ENCODE data around the gene POC1A.

- TF ChIP-seq, protein P1, sequence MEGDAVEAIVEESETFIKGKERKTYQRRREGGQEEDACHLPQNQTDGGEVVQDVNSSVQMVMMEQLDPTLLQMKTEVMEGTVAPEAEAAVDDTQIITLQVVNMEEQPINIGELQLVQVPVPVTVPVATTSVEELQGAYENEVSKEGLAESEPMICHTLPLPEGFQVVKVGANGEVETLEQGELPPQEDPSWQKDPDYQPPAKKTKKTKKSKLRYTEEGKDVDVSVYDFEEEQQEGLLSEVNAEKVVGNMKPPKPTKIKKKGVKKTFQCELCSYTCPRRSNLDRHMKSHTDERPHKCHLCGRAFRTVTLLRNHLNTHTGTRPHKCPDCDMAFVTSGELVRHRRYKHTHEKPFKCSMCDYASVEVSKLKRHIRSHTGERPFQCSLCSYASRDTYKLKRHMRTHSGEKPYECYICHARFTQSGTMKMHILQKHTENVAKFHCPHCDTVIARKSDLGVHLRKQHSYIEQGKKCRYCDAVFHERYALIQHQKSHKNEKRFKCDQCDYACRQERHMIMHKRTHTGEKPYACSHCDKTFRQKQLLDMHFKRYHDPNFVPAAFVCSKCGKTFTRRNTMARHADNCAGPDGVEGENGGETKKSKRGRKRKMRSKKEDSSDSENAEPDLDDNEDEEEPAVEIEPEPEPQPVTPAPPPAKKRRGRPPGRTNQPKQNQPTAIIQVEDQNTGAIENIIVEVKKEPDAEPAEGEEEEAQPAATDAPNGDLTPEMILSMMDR (IDR thresholded peaks at IDR 0.05 in 2 of 3, conservative IDR thresholded peaks at IDR 0.05 in 1 of 3; ENCODE audit: insufficient read depth in 2 of 3, low read depth in 1 of 3, low read length in 3 of 3) = no peak
- TF ChIP-seq ZBTB33 (CRISPR knock-in tag; IDR thresholded peaks at IDR 0.05) (no peak), YY1 (IDR thresholded peaks at IDR 0.05; ENCODE audit: borderline replicate concordance in 1 of 3, control insufficient read depth in 1 of 3, extremely low read depth in 1 of 3, insufficient read depth in 3 of 3, insufficient read length in 1 of 3, insufficient replicate concordance in 2 of 3, low read depth in 1 of 3, low read length in 2 of 3) (no peak)
Observed at GRCh38 chr3:52126500-52126899, 27.7 kb downstream of the POC1A start.

Measured in K562 (cell line).